22Rv1 (cell line): ENCODE results near the gene MORN3.
"Not testable (repeated sequence)": the region's sequence is repeated elsewhere in the genome, so short reads cannot be mapped to it uniquely, and the experiment has no call there.

Source experiments
- CTCF ChIP-seq: fragments of 450-650 bp; IDR thresholded peaks from 2 replicates; pipeline ENCODE4 v1.5.1; 2017; ENCODE audit warnings: mild to moderate bottlenecking
- ZFX ChIP-seq: fragments of 450-650 bp; IDR thresholded peaks from 2 replicates; pipeline ENCODE4 v1.6.1; 2017; ENCODE audit warnings: antibody characterized with exemption, borderline replicate concordance

GRCh38 chr12:121633833-121634196, 35.6 kb downstream of the MORN3 start:
- TF ChIP-seq CTCF, ZFX: not testable (repeated sequence)
